Hematopoietic multipotent progenitor cell treated with erythropoietin and hydrocortisone succinate and interleukin-3 and kit ligand, for 15 days (in vitro differentiated cells): Measurements from ENCODE around the gene SLC40A1.

Source experiments
- DNase-seq: peaks from one replicate; pipeline ENCODE4 v3.0.0-alpha.2; 2015; ENCODE audit warnings: low spot score

SLC40A1 gene

DNA sequence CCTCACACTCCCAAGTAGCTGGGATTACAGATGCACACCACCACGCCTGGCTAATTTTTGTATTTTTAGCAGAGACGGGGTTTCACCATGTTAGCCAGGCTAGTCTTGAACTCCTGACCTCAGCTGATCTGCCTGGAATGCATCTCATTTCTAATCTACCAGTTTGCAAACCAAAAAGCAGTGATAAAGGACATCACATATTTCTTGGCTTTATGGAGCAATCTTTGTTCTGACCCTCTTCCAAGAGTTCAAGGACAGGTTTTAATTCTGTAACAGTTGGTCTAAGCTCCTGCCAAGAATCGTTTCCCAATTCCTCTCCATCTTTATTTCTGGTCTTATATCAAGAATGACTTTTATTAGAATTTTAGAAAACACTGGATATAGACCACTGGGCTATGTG is 67.7 kb downstream of the SLC40A1 start:
- DNase-seq, result no peak

DNA sequence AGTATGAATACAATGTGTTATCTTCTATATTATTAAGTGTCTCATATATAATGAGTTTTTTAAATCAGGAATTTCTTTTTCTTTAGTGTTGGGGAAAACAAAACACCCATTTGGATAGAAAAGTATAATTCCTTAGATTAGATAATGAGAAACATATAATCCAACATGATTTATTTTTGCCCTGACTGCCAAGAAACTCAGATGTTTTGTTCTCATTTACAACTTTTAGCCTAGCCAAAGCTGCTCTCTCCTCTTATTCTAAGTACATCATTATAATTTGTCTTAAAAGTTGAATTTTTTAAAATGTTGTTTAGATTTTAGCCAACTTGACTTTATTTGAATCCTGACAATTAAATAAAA is 68.6 kb downstream of the SLC40A1 start:
- DNase-seq, result no peak

DNA sequence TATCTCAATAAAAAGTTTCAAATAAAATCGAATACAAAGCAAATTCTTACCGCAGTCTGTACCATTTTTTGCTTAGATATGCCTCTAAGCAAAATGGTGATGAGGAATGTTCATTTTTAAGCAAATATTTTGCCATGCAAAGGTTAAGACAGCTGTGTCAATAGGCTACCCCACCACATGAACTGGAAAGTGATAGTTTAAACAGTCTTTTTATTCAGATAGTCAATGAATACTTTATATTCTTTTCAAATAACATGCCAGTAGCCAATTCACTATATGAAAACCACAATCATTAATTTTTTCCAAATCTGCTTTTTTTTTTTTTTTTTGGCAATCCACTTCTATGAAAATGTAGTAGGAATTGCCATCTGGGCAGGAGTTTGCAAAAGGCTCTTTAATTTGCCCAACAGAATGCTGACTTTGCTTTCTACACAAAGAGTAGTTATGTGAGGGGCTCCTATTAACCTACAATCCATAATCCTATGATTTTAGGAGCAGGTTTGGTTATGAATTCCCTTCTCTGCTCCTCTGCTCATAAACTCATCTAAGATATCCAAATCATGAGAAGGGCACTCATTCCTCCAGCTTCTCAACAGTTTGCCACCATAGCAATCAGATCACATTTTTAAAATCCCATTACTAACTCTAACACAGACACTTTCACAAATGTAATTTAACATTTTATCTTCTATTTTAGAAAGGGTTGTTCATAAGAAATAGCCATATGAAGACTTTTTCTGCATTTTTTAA is 69.2 kb downstream of the SLC40A1 start:
- no peak for DNase-seq
